Stimulated activated CD8-positive, alpha-beta memory T cell treated with anti-CD3 and anti-CD28 coated beads, Interleukin-15, amount 100 ng/mL, for 1 hour (primary cell): ENCODE data around the gene CHCHD4.
"Not testable (repeated sequence)": the region's sequence is repeated elsewhere in the genome, so short reads cannot be mapped to it uniquely, and the experiment has no call there.

ENCODE experiments used
- DNase-seq: peaks from one replicate; pipeline ENCODE4 v3.0.0-alpha.2; 2020; ENCODE audit warnings: low read depth

Gene CHCHD4

GRCh38 chr3:14119651-14120050 lies 5.0 kb downstream of the CHCHD4 start:
- no peak for DNase-seq

GRCh38 chr3:14118400-14119381 lies 6.0 kb downstream of the CHCHD4 start:
- no peak for DNase-seq

GRCh38 chr3:14117468-14118399 lies 6.9 kb downstream of the CHCHD4 start:
- DNase-seq = no peak

- no peak for DNase-seq
Observed at GRCh38 chr3:14113965-14114635, 10.6 kb downstream of the CHCHD4 start.

- DNase-seq = no peak
Observed at GRCh38 chr3:14110699-14111098, 14.0 kb downstream of the CHCHD4 start.

- DNase-seq = not testable (repeated sequence)
Observed at GRCh38 chr3:14109821-14110220, 14.8 kb downstream of the CHCHD4 start.

GRCh38 chr3:14097616-14098391 lies 26.9 kb downstream of the CHCHD4 start:
- DNase-seq = no peak

GRCh38 chr3:14096742-14097141 lies 27.9 kb downstream of the CHCHD4 start:
- DNase-seq = no peak

- DNase-seq = no peak
Observed at GRCh38 chr3:14093831-14094230, 30.8 kb downstream of the CHCHD4 start.

GRCh38 chr3:14092464-14092863 lies 32.2 kb downstream of the CHCHD4 start:
- DNase-seq = no peak

GRCh38 chr3:14091959-14092358 lies 32.7 kb downstream of the CHCHD4 start:
- not testable (repeated sequence) for DNase-seq

GRCh38 chr3:14087461-14087860 lies 37.2 kb downstream of the CHCHD4 start:
- DNase-seq = not testable (repeated sequence)

GRCh38 chr3:14082108-14082657 lies 42.5 kb downstream of the CHCHD4 start:
- no peak for DNase-seq

- no peak for DNase-seq
Observed at GRCh38 chr3:14077310-14077709, 47.4 kb downstream of the CHCHD4 start.

- not testable (repeated sequence) for DNase-seq
Observed at GRCh38 chr3:14075233-14075632, 49.4 kb downstream of the CHCHD4 start.

GRCh38 chr3:14064910-14065309 lies 59.8 kb downstream of the CHCHD4 start:
- no peak for DNase-seq

GRCh38 chr3:14063152-14063551 lies 61.5 kb downstream of the CHCHD4 start:
- no peak for DNase-seq
